GM23338 (cell line): ENCODE results near the gene EVL. TPM values are rescaled to one million over a fixed set of nuclear protein-coding genes. Genes with fewer than 3 reads are reported as not detected.

Source experiments
- ATAC-seq: fragments of 200-7000 bp; cut with Tn5 transposase; 3 replicates; pipeline ENCODE4 v1.9.1; 2020
- DNase-seq: peaks from one replicate; pipeline ENCODE4 v3.0.0-alpha.2; 2015; ENCODE audit warnings: low spot score
- H2AFZ ChIP-seq: fragments of 200-600 bp; sonication (generic); 2 replicates; pipeline ENCODE4 v1.8.0; 2016; ENCODE audit warnings: antibody characterized with exemption, mild to moderate bottlenecking, moderate library complexity
- H3F3A ChIP-seq: fragments of 200-600 bp; sonication (generic); replicated peaks from 2 replicates; pipeline ENCODE4 v1.8.0; 2017; ENCODE audit warnings: antibody characterized with exemption, mixed run types, low read depth
- H3K27ac ChIP-seq: fragments of 200-600 bp; sonication (generic); 2 replicates; pipeline ENCODE4 v1.6.1; 2016; ENCODE audit warnings: low read depth
- H3K27me3 ChIP-seq: fragments of 200-600 bp; sonication (generic); 2 replicates; pipeline ENCODE4 v1.8.0; 2016; ENCODE audit warnings: mild to moderate bottlenecking, mixed run types, moderate library complexity; ENCODE audit not compliant: insufficient read depth
- H3K36me3 ChIP-seq: fragments of 200-600 bp; sonication (generic); 2 replicates; pipeline ENCODE4 v1.8.0; 2016; ENCODE audit warnings: mild to moderate bottlenecking; ENCODE audit not compliant: insufficient read depth
- H3K4me1 ChIP-seq: fragments of 200-600 bp; sonication (generic); 2 replicates; pipeline ENCODE4 v1.8.0; 2016; ENCODE audit warnings: mild to moderate bottlenecking, moderate library complexity; ENCODE audit not compliant: insufficient read depth
- H3K4me2 ChIP-seq: fragments of 200-600 bp; sonication (generic); 2 replicates; pipeline ENCODE4 v1.7.1; 2017; ENCODE audit warnings: mixed run types
- H3K4me3 ChIP-seq: fragments of 200-600 bp; sonication (generic); 2 replicates; pipeline ENCODE4 v1.6.1; 2016; ENCODE audit warnings: mixed run types
- H3K79me2 ChIP-seq: fragments of 200-600 bp; sonication (generic); replicated peaks from 2 replicates; pipeline ENCODE4 v1.8.0; 2017; ENCODE audit warnings: mild to moderate bottlenecking; ENCODE audit not compliant: insufficient read depth
- H3K9me2 ChIP-seq: fragments of 200-600 bp; sonication (generic); 2 replicates; pipeline ENCODE4 v1.8.0; 2017; ENCODE audit not compliant: insufficient read depth
- H4K20me1 ChIP-seq: fragments of 200-600 bp; sonication (generic); replicated peaks from 2 replicates; pipeline ENCODE4 v1.8.0; 2017; ENCODE audit warnings: mild to moderate bottlenecking; ENCODE audit not compliant: insufficient read depth
- H3K27ac Mint-ChIP-seq: 2 replicates; pipeline ENCODE4 v1.8.0; 2020; ENCODE audit warnings: inconsistent platforms, mild to moderate bottlenecking, moderate library complexity, mixed read lengths
- H3K27me3 Mint-ChIP-seq: 3 replicates; pipeline ENCODE4 v1.8.0; 2022; ENCODE audit warnings: low read depth, mild to moderate bottlenecking, moderate library complexity, mixed read lengths, inconsistent platforms; ENCODE audit not compliant: insufficient read depth, poor library complexity
- H3K36me3 Mint-ChIP-seq: 3 replicates; pipeline ENCODE4 v1.8.0; 2021; ENCODE audit warnings: low read depth, mild to moderate bottlenecking, inconsistent platforms, moderate library complexity, mixed read lengths
- H3K4me1 Mint-ChIP-seq: 3 replicates; pipeline ENCODE4 v1.8.0; 2020; ENCODE audit warnings: mild to moderate bottlenecking, inconsistent platforms, mixed read lengths
- H3K4me3 Mint-ChIP-seq: 3 replicates; pipeline ENCODE4 v1.8.0; 2021; ENCODE audit warnings: moderate library complexity, mild to moderate bottlenecking, inconsistent platforms, mixed read lengths
- H3K9me3 Mint-ChIP-seq: 3 replicates; pipeline ENCODE4 v1.8.0; 2020; ENCODE audit warnings: moderate library complexity, mild to moderate bottlenecking, inconsistent platforms, mixed read lengths
- CTCF ChIP-seq, 2 experiments: fragments of 200-600 bp in 1 of 2; sonication (generic) in 1 of 2; conservative IDR thresholded peaks; 2 replicates each; pipeline versions ENCODE4 v1.5.1 to v1.6.1; 2016 to 2017; ENCODE audit warnings: antibody characterized with exemption in 2 of 2, low read depth in 2 of 2, mild to moderate bottlenecking in 2 of 2, moderate library complexity in 1 of 2
- ETS1 ChIP-seq: IDR thresholded peaks from 2 replicates; pipeline ENCODE4 v1.6.1; 2016; ENCODE audit warnings: antibody characterized with exemption
- EZH2phosphoT487 ChIP-seq: fragments of 200-600 bp; sonication (generic); IDR thresholded peaks from one replicate; pipeline ENCODE4 v1.8.1; 2018; ENCODE audit warnings: antibody characterized with exemption; ENCODE audit not compliant: unreplicated experiment
- JUNB ChIP-seq: IDR thresholded peaks from one replicate; pipeline ENCODE4 v1.6.1; 2016; ENCODE audit warnings: antibody characterized with exemption; ENCODE audit not compliant: unreplicated experiment
- REST ChIP-seq: IDR thresholded peaks from one replicate; pipeline ENCODE4 v1.6.1; 2018; ENCODE audit warnings: antibody characterized with exemption; ENCODE audit not compliant: unreplicated experiment
- polyA plus RNA-seq: library from polyadenylated mRNA; unstranded; fragments of >200 nt; fragmentation: Nextera tagmentation; extraction: Ambion mirVana; gene quantifications from 2 replicates; pipeline ENCODE4 v1.2.1, GENCODE V29; 2016
- total RNA-seq: library from RNA; depleted of rRNA; stranded (reverse); fragments of >200 nt; shearing (Covaris generic); gene quantifications from 2 replicates; pipeline ENCODE4 v1.2.3, GENCODE V29; 2014
- TF ChIP-seq, protein P1 (sequence below): fragments of 250-450 bp; sonication (Bioruptor Pico); IDR thresholded peaks from 2 replicates; pipeline ENCODE4 v1.5.0; 2020; ENCODE audit warnings: mild to moderate bottlenecking, moderate library complexity

EVL gene
- total and polyA plus RNA-seq, 2 experiments from 2014 or later = 28.2 to 50.5 TPM

DNA sequence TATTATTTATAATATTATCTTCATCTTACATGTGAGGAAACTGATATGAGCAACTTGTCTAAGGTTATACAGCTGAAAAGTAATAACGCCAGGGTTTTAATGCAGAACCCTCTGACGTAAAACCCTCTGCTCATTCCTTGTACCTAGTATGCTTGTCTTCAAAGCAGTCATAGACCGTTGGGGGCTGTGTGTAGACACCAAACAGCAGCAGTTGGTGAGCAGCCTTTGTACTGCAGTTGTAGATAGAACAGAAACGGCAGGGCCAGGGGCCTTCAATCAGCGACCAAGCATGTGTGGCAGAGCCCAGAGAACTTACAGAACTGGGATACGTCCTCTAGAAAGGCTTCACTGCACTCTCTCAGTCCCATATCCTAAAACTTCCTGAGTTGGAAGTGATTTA is 28.1 kb downstream of the EVL start:
- H2AFZ ChIP-seq = no peak overlapping the region
- TF ChIP-seq CTCF (conservative IDR thresholded peaks at IDR 0.05; ENCODE audit: low read depth in 2 of 2) (no peak), REST (no peak)
- H3F3A ChIP-seq = no peaks in the 10 kb centered on the region
- H3K4me3 Mint-ChIP-seq = no peak overlapping the region
- DNase-seq (no peak), ATAC-seq (no peak)
- no peaks in the 10 kb centered on the region; the same call in 1 of the 2 replicates for H4K20me1 ChIP-seq
- no peaks in the 10 kb centered on the region for H3K36me3 ChIP-seq
- H3K27me3 ChIP-seq = no peaks in the 10 kb centered on the region
- H3K4me1 ChIP-seq = no peaks in the 10 kb centered on the region
- H3K9me3 Mint-ChIP-seq = no peaks in the 10 kb centered on the region
- no peaks in the 10 kb centered on the region for H3K36me3 Mint-ChIP-seq
- H3K27ac Mint-ChIP-seq = no peak overlapping the region
- H3K27me3 Mint-ChIP-seq = no peaks in the 10 kb centered on the region
- H3K4me3 ChIP-seq = no peak overlapping the region
- H3K4me1 Mint-ChIP-seq = no peaks in the 10 kb centered on the region
- no peaks in the 10 kb centered on the region for H3K9me2 ChIP-seq
- H3K4me2 ChIP-seq = no peak overlapping the region
- no peaks in the 10 kb centered on the region for H3K79me2 ChIP-seq
- no peak overlapping the region for H3K27ac ChIP-seq

DNA sequence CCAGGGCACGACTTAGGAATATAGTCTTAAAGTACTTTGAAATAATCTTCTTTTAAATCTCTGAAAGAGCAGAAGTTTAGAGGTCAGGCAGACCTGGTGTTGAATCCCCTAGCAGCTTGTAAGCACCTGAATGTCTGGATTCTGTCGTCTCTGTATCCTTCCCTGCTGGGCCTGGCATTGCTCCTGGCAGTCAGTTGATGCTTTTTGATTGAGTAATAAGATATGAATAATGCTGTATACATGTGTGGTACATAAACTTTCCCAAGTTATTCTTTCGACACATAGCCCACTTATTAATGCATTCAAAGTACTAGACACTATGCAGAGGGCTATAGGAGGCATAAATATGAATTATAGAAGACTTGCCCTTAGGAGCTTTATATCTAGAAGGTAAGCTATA is 31.4 kb downstream of the EVL start:
- no peak for ATAC-seq
- Histone ChIP-seq H3K36me3 (no peaks in the 10 kb centered on the region), H3K4me3 (no peak overlapping the region), H4K20me1 (no peaks in the 10 kb centered on the region; the same call in 1 of the 2 replicates), H3K27me3 (no peaks in the 10 kb centered on the region), H3K9me2 (no peaks in the 10 kb centered on the region), H3K4me2 (no peak overlapping the region), H3F3A (no peaks in the 10 kb centered on the region), H3K79me2 (no peaks in the 10 kb centered on the region), H2AFZ (no peak overlapping the region), H3K27ac (no peak overlapping the region), H3K4me1 (no peaks in the 10 kb centered on the region)
- Mint-ChIP-seq H3K27me3 (no peaks in the 10 kb centered on the region), H3K4me3 (no peak overlapping the region), H3K9me3 (no peaks in the 10 kb centered on the region), H3K4me1 (no peaks in the 10 kb centered on the region), H3K27ac (no peak overlapping the region), H3K36me3 (no peaks in the 10 kb centered on the region)
- DNase-seq = no peak
- TF ChIP-seq, protein P1, sequence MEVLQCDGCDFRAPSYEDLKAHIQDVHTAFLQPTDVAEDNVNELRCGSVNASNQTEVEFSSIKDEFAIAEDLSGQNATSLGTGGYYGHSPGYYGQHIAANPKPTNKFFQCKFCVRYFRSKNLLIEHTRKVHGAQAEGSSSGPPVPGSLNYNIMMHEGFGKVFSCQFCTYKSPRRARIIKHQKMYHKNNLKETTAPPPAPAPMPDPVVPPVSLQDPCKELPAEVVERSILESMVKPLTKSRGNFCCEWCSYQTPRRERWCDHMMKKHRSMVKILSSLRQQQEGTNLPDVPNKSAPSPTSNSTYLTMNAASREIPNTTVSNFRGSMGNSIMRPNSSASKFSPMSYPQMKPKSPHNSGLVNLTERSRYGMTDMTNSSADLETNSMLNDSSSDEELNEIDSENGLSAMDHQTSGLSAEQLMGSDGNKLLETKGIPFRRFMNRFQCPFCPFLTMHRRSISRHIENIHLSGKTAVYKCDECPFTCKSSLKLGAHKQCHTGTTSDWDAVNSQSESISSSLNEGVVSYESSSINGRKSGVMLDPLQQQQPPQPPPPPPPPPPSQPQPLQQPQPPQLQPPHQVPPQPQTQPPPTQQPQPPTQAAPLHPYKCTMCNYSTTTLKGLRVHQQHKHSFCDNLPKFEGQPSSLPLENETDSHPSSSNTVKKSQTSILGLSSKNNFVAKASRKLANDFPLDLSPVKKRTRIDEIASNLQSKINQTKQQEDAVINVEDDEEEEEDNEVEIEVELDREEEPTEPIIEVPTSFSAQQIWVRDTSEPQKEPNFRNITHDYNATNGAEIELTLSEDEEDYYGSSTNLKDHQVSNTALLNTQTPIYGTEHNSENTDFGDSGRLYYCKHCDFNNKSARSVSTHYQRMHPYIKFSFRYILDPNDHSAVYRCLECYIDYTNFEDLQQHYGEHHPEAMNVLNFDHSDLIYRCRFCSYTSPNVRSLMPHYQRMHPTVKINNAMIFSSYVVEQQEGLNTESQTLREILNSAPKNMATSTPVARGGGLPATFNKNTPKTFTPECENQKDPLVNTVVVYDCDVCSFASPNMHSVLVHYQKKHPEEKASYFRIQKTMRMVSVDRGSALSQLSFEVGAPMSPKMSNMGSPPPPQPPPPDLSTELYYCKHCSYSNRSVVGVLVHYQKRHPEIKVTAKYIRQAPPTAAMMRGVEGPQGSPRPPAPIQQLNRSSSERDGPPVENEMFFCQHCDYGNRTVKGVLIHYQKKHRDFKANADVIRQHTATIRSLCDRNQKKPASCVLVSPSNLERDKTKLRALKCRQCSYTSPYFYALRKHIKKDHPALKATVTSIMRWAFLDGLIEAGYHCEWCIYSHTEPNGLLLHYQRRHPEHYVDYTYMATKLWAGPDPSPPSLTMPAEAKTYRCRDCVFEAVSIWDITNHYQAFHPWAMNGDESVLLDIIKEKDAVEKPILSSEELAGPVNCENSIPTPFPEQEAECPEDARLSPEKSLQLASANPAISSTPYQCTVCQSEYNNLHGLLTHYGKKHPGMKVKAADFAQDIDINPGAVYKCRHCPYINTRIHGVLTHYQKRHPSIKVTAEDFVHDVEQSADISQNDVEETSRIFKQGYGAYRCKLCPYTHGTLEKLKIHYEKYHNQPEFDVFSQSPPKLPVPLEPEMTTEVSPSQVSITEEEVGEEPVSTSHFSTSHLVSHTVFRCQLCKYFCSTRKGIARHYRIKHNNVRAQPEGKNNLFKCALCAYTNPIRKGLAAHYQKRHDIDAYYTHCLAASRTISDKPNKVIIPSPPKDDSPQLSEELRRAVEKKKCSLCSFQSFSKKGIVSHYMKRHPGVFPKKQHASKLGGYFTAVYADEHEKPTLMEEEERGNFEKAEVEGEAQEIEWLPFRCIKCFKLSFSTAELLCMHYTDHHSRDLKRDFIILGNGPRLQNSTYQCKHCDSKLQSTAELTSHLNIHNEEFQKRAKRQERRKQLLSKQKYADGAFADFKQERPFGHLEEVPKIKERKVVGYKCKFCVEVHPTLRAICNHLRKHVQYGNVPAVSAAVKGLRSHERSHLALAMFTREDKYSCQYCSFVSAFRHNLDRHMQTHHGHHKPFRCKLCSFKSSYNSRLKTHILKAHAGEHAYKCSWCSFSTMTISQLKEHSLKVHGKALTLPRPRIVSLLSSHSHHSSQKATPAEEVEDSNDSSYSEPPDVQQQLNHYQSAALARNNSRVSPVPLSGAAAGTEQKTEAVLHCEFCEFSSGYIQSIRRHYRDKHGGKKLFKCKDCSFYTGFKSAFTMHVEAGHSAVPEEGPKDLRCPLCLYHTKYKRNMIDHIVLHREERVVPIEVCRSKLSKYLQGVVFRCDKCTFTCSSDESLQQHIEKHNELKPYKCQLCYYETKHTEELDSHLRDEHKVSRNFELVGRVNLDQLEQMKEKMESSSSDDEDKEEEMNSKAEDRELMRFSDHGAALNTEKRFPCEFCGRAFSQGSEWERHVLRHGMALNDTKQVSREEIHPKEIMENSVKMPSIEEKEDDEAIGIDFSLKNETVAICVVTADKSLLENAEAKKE (CRISPR knock-in tag) = no peak
- TF ChIP-seq EZH2phosphoT487 = no peak
- TF ChIP-seq CTCF (conservative IDR thresholded peaks at IDR 0.05; ENCODE audit: low read depth in 2 of 2) = no peak
- no peak for TF ChIP-seq JUNB
- no peak for TF ChIP-seq ETS1
